AG09319 (cell line): ENCODE results near the gene SLC25A39.

Experiments
- DNase-seq: peaks from one replicate; pipeline ENCODE4 v3.0.0-alpha.2; 2010; ENCODE audit warnings: low read depth; ENCODE audit errors: extremely low read depth
- CTCF ChIP-seq: IDR thresholded peaks from 2 replicates; pipeline ENCODE4 v1.5.1; 2011; ENCODE audit warnings: low read depth, mild to moderate bottlenecking, inconsistent platforms, low read length, moderate library complexity

SLC25A39 gene

GRCh38 chr17:44362949-44363612 lies 38.5 kb upstream of the SLC25A39 start:
- no peak for DNase-seq
- no peak for TF ChIP-seq CTCF

- no peak for DNase-seq
- no peak for TF ChIP-seq CTCF
Observed at GRCh38 chr17:44362459-44362948, 37.9 kb upstream of the SLC25A39 start.

GRCh38 chr17:44361292-44362260 lies 37.0 kb upstream of the SLC25A39 start:
- no peak for DNase-seq
- TF ChIP-seq CTCF, result no peak

- DNase-seq, result no peak
- no peak for TF ChIP-seq CTCF
Observed at GRCh38 chr17:44360826-44361225, 36.2 kb upstream of the SLC25A39 start.

GRCh38 chr17:44360144-44360533 lies 35.5 kb upstream of the SLC25A39 start:
- no peak for DNase-seq
- TF ChIP-seq CTCF, result no peak

- no peak for TF ChIP-seq CTCF
- no peak for DNase-seq
Observed at GRCh38 chr17:44359458-44360143, 35.0 kb upstream of the SLC25A39 start.
